ENCODE data around the gene ZNF280B.
"Not testable (repeated sequence)": the region's sequence is repeated elsewhere in the genome, so short reads cannot be mapped to it uniquely, and the experiment has no call there.

The ZNF280B gene

DNA sequence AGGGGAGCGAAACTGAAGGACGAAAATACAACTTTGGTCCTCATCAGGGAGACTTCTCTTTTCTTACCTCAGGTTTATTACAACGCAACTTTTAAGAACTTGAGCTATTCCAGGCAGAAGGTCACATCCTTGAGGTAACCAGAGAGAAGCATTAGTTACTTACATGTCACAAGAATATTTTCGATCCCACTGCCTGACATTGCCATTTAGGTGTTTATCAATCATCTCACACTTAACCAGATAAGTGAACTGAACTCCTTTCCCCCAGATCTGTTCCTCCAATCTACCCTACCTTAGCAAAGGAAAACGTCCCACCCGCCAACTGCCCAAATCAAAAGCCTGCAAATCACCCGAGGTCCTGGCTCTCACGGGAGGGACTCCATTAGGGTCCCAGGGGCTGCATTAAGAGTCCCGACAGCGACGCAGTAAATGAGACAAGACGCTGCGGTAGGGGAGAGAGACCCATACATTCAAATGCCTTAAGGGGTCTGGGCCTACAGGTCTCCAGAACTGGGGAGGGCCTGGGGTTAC is 734 bp downstream of the ZNF280B start:
- no peak for DNase-seq (ENCODE audit: low read depth)

DNA sequence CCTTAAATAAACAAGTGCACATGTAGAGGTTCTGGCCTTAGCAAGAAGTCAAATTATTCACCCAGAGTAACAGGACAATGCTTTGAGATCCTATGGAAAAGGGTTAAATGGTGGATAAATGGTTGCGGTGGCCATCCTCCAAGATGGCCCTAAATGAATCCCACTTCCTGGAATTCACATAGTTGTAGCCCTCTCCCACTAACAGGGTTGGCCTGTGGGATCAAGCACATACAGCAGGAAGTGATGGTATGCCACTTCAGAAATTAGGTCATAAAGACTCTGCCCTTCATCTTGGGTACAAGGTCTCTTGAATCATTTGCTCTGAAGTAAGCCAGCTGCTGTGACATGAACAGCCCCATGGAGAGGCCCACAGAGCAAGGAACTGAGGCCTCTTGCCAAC is 1.8 kb downstream of the ZNF280B start:
- DNase-seq (ENCODE audit: low read depth), result no peak

DNA sequence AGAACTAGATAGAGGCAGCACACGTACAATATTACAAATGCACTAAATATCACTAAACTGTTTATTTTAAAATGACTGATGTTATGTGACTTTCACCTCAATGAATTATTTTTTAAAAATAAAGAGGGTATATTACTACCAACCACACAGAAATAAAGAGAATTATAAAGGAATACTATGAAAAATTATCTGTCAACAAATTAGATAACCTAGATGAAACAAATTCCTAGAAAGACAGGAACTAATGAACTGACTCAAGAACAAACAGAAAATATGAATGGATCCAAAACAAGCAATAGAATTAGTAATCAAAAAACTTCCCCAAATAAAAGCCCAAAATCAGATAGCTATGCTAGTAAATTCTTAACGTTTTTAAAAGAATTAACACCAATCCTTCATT is 10.3 kb downstream of the ZNF280B start:
- no peak for DNase-seq (ENCODE audit: low read depth)

DNA sequence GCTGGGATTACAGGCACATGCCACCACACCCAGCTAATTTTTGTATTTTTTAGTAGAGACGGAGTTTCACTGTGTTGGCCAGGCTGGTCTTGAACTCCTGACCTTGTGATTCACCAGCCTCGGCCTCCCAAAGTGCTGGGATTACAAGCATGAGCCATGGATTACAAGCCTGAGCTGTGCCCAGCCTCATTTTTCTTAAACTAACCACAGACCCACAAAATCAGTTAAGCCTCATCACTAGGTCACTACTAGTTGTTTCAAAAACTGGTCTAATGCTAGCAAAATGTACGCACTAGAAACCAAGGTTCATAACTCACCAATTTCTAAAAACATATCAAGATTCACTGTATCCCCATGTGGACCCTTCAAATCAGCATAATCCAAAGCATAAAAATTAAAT is 17.0 kb downstream of the ZNF280B start:
- not testable (repeated sequence) for DNase-seq (ENCODE audit: low read depth)

DNA sequence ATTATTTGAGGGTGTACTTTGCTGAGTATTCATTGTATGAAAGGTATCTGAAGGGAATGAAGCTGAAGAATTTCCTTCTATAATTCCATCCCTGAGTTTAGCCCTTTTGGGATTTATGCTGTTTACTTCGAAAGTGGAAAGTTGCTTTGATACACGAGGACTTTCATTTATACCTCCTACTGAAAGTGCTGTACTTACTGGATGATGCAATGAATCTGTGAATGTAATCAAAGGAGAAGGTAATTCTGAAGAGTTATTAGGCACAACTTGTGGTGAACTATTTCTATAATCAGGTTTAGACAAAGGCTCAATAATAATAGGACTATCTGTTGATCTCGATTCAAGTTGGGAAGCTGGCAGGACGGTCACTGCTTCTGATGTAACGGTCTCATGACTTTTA is 19.8 kb downstream of the ZNF280B start:
- no peak for DNase-seq (ENCODE audit: low read depth)

DNA sequence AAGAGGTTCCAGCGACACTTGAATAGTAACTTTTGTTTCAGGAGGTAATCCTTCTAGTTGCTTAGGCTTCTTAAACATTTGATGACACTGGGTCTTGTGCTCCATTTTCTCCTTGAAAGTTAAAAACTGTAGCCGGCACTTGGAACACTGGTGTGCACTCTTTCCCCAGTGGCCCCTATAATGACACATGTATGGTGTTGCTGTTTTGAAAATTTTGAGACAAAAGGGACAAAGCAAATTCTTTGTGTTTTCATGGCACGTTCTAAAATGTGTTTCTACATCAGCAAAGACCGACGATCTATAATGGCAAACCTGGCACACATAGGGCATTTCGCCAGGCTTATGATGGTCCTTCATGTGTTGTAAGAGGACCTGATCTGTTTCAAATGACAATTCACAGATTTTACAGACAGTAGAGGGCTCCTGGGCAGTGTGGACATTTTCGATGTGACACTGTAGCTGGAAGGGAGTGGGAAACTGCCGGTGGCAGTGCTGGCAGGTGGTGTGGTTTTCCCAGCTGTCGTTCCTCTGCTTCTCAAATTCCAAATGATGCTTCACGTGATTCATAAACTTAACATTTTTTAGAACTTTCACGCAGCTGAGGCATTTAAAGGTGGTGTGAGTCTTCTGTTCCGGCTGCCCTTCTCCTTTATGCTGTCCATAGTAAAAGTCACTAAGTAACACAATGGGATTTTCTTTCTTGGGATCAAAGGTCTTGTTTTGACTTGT is 20.5 kb downstream of the ZNF280B start:
- no peak for DNase-seq (ENCODE audit: low read depth)

DNA sequence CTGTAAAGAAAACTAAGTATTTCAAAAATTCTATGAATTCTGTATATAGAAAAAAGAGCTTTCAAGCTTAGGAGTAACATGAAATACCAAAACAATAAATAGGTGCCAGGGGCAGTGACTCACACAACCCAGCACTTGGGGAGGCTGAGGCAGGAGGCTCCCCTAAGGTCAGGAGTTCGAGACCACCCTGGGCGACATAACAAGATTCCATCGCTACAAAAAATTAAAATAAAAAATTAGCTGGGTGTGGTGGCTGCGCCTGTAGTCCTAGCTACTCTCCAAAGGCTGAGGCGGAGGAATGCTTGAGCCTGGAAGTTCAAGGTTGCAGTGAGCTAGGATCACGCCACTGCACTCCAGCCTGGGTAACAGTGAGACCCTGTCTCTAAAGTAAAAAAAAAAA is 21.5 kb downstream of the ZNF280B start:
- DNase-seq (ENCODE audit: low read depth), result no peak

DNA sequence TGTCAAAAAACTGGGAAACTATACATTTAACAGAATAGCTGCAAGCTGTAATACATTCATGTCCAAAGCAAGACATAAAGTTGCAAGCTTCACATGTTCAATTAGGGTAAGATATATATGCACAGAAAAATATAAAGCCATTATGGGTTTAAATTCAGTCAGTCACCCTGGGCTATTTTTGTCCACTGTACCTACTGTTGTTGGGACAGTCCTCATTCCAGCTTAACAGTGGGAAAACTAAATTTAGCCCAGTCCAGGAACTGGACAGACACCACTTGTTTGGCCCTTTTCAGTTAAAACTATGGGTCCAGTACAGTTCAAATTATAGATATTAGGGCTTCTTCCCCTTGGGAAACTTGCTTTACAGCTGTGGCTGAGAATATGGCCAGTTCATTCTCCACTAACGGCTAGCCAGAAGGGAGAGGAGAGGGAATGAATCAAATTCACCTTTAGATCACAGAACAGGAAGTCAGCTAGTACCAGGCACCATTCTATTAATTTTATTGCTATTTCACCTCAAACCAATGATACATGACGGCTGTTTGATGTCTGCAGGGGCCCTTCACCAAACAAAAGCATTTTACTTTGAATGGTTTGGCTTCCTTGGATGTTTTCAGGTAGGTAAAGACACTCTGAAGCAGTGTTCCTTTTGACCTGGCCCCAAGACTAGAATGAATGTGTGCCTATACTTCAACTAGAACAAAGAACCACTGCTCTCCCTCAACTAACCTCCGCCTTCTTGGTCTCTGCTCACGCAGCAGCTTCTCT is 22.2 kb downstream of the ZNF280B start:
- DNase-seq (ENCODE audit: low read depth), result no peak

DNA sequence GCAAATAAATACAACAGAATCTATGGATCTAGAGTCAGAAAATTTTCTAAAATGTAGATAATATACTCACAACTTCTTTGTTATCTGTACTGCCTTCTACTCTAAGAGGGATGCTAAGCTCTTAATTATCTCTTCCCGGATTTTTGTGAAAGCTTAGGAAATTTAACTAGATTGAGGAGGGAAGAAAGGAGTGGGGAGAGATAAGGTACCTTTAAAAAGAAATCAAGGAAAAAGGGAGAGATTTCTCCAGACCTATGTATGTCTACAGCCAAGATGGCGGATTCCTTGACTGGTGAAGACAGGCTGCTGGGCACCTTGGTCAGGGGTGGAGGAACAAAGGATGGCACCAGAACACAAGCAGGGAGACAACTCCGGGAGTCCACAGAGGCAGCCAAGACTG is 23.0 kb downstream of the ZNF280B start:
- DNase-seq (ENCODE audit: low read depth), result no peak

DNA sequence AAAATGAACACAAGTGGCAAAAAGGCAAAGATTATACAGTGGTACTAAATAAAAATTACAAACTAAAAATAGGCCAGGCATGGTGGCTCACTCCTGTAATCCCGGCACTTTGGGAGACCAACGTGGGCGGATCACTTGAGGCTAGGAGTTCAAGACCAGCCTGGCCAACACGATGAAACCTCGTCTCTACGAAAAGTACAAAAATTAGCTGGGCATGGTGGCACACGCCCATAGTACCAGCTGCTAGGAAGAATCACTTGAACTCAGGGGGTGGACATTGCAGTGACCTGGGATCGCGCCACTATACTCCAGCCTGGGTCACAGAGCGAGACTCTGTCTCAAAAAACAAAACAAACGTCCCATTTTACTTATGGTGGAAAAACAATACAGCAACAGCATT is 24.5 kb downstream of the ZNF280B start:
- DNase-seq (ENCODE audit: low read depth), result no peak

DNA sequence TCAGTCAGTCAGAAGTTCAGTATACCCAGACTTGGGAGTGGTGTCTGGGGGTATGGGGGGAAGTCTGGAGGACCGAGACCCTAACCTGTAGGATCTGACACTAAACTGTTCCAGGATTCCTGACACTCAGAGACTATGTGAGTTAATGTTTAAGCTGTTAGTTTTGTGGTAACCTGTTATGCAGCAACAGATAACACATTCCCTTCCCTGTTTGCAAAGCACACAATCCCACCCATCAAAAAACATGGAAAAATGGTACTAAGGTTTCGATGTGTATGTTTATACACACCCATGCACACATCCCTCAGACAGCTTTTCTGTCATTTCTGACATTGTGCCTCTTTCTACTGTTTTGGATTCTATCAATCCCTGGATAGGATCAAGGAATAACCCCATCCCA is 27.6 kb downstream of the ZNF280B start:
- DNase-seq (ENCODE audit: low read depth), result no peak

DNA sequence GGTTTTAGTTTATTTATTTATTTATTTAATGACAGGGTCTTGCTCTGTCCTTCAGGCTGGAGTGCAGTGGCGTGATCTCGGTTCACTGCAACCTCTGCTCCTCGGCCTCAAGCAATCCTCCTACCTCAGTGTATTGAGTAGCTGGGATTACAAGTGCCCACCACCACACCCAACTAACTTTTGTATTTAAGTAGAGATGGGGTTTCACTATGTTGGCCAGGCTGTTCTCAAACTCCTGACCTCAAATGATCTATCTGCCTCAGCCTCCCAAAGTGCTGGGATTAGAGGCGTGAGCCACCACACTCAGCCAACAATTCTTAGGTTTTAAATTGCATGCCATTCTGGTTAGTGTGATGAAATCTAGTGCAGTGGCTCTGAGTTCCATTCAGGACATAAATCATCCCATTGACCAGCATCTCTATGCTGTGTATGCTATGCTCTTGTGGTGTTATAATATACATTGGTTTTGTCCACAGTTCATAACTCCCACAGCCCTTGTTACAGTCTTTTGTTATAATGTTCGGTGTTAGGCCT is 28.5 kb downstream of the ZNF280B start:
- no peak for DNase-seq (ENCODE audit: low read depth)

DNA sequence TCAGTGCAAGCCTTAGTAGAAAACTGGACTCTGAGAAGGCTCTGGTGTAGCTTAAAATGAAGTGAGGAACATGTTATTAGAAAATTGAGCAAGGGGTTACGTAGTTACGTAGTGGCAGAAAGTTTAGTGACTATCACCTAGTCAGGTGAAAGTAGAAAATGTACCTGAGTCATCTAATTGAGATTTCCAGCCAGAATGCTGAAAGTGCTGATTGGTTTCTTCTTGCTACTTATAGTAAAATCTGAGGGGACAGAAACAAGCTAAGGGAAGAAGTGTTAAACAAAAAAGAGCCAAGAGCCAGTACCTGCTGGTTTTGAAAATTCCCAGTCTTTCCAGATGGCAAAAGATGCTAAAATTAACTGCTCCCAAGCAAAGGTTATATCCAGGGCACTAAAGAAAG is 29.4 kb downstream of the ZNF280B start:
- DNase-seq (ENCODE audit: low read depth), result no peak

DNA sequence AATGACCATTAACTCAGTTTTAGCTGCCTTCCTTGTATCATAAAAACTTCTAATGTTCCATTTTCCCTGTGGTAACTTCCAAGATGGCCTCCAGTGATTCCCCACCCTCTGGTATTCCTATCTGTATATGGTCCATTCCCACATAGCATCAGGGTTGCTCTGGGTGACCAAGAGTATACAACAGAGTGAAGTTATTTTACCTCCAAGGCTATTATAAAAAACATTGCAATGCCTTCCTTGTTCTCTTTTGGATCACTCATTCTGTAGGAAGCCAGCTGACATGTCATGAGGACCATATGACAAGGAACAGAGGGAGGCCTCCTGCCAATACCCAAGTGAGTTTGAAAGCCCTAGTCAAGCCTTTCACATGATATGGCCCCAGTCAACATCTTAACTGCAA is 30.1 kb downstream of the ZNF280B start:
- DNase-seq (ENCODE audit: low read depth), result no peak

DNA sequence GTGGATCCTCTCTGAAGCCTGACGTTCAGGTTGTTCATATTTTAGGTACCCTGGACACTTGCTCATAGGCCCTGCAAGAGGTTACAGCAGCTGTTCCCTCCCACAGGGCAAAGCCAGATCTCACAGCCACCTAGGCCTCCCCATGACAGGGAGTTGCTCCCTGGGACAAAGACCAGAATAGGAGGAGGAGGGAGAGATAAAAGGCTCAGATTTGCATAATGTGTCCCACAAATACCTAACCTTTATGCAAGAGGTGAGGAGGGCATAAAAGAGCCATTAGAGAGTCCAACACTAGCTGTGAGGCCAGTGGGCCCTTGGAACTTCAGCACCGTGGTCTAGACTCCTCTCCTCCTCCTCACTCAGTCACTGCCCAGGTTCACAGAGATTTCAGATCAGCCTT is 33.8 kb downstream of the ZNF280B start:
- no peak for DNase-seq (ENCODE audit: low read depth)

DNA sequence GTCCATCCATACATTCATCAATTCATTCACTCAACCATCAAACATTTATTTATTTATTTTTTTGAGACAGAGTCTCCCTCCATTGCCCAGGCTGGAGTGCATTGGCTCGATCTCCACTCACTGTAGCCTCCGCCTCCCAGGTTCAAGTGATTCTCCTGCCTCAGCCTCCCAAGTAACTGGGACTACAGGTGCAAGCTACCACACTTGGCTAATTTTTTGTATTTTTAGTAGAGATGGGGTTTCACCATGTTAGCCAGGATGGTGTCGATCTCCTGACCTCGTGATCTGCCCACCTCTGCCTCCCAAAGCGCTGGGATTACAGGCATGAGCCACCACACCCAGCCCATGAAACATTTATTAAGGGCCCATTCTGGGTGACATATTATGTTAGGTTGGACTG is 37.4 kb downstream of the ZNF280B start:
- DNase-seq (ENCODE audit: low read depth), result not testable (repeated sequence)

DNA sequence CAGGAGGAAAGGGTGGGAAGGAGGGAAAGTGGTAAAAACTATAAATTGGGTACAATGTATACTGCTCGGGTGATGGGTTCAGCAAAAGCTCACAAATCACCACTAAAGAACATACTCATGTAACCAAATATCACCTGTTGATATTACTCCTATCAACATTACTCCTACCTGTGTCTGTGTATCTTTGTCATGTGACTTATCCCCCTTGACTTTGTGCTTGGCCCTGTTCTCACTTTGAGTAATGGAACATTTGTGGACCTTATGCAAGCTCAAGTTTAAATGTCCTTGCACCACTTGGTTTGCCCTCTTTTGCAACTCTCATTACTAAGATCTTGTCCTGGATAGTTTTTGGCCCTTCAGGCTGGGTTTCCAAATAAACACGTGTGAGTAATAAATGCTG is 39.0 kb downstream of the ZNF280B start:
- DNase-seq (ENCODE audit: low read depth), result no peak

DNA sequence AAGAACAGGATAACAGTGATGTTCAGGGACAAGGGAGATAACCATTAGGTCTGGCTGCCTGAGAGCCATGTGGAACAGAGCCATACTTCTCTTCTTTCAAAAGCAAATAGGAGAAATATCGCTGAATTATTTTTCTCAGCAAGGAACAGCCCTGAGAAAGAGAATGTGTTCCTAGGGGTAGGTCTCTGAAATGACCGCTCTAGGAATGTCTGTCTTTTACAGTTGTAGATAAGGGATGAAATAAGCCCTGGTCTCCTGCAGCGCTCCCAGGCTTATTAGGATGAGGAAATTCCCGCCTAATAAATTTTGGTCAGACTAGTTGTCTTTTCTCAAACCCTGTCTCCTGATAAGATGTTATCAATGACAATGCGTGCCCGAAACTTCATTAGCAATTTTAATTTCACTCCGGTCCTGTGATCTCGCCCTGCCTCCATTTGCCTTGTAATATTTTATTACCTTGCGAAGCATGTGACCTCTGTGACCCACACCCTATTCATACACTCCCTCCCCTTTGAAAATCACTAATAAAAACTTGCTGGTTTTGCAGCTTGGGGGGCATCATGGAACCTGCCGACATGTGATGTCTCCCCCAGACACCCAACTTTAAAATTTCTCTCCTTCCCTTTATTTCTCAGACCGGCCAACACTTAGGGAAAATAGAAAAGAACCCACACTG is 39.6 kb downstream of the ZNF280B start:
- not testable (repeated sequence) for DNase-seq (ENCODE audit: low read depth)

DNA sequence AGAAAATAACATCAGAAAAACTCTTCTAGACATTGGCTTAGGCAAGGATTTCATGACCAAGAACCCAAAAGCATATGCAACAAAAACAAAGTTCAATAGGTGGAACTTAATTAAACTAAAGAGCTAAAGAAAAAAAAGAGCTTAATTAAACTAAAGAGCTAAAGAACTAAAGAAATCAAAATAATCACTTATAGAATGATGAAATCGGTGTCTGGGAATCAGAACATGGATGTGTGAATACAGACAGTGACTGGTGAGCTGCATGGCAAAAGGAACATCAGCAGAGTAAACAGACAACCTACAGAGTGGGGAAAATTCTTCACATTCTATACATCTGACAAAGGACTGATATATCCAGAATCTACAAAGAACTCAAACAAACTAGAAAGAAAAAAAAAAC is 41.4 kb downstream of the ZNF280B start:
- DNase-seq (ENCODE audit: low read depth), result no peak

DNA sequence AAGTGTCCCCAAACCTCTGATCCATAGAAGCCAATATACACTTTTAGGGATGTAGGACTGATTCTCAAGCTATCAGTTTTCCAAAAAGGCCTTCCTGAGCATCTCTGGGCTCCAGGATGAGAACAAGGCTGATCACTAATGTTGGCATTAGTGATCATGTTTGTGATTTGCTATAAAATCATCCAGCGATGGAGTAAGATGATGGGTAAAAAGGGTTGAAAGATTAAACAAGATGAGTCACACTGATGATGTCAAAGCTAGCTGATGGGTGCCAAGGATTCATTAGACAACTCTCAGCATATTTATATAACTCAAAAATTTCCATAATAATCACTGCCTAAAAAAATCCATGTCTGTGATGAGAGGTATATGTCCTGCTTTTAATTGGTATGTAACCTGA is 42.8 kb downstream of the ZNF280B start:
- DNase-seq (ENCODE audit: low read depth), result peak; percentile 12

DNA sequence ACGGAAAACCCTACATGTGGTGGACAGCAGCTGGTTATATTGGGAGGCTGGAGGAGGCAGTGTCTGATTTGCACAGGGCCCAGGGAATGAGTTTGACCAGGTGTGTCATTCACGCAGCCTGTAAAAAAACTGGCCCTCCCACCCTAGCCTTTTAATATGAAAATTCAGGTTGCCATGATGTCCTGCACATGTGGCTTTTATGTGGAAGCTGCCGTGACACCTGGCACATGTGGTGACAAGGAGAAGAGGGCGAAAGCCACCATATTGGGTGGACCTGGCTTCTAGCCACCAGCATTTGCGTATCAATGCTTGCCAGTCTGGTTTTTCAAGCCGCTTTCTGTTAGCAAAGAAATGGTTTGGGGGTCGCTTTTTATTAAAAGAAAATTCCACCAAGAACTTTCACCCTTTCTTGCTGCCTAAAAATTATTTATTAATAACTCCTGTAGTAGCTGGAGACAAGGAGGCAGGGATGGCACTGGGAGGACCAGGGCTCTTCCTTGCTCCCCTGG is 43.4 kb downstream of the ZNF280B start:
- no peak for DNase-seq (ENCODE audit: low read depth)

DNA sequence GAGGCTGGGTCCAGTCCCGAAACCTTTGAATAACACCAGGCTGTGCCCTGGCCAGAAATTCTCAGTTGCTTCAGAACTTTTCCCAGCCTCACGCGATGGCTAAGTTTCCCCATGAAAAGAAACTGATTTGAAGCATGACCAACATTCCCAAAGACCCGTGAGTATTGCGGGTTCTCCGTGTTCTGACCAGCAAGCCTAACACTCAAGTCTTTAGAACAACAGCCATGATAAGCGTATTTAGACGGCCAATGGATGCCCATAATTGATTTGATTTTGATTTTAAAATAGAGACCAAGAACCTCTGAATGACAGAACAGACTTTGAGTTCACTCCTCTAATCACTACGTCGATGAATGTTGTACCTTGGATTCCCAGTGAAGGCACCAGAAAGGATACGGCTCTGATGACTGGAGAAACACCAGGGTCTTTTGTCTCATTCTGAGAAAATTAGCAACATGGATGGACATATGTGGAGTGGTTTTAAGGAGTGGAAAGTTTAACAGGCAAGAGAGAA is 43.9 kb downstream of the ZNF280B start:
- DNase-seq (ENCODE audit: low read depth), result no peak

Measured in stromal cell of bone marrow (primary cell).